ENCODE measurements around the gene IFITM2. TPM values are rescaled to one million over a fixed set of nuclear protein-coding genes. Genes with fewer than 3 reads are reported as not detected.

The IFITM2 gene
- total and polyA plus RNA-seq, 2 of the 4 experiments (the other 2 are of a cell fraction): 31.2 to 564 TPM

- Histone ChIP-seq H3K14ac (replicated peaks; ENCODE audit: low read depth, low read length) (no peak overlapping the region), H3K9me1 (ENCODE audit: insufficient read depth, low read length) (no peaks in the 10 kb centered on the region), H2BK15ac (ENCODE audit: low read depth, low read length) (no peak overlapping the region), H3K18ac (ENCODE audit: low read depth, low read length) (no peak overlapping the region), H3K4me1 (ENCODE audit: control insufficient read depth, insufficient read depth, low read length) (no peaks in the 10 kb centered on the region), H3K9ac (ENCODE audit: low read depth, low read length) (no peak overlapping the region), H4K20me1 (ENCODE audit: insufficient read depth, low read length) (no peaks in the 10 kb centered on the region), H2BK20ac (ENCODE audit: low read depth, low read length) (no peak overlapping the region), H3K23ac (ENCODE audit: low read depth, low read length) (no peak overlapping the region), H4K5ac (ENCODE audit: low read depth, low read length) (no peak overlapping the region), H2AK9ac (replicated peaks; ENCODE audit: low read depth, low read length, poor library complexity) (peak overlapping the region; percentile 11), H4K91ac (ENCODE audit: insufficient read depth, low read depth, low read length) (no peak overlapping the region), H2BK5ac (ENCODE audit: low read depth, low read length, poor library complexity, severe bottlenecking) (no peak overlapping the region), H3K56ac (ENCODE audit: extremely low read depth, insufficient read depth, low read length) (no peak overlapping the region), H3K4ac (ENCODE audit: low read depth, low read length) (no peak overlapping the region), H3K9me3 (ENCODE audit: control insufficient read depth, insufficient read depth, low read length) (0 out of 2 replicates have a peak, but pooled peaks cover 2% of the 10 kb centered on the region), H3K4me3 (ENCODE audit: insufficient read depth, low read depth, low read length) (no peak overlapping the region), H4K8ac (ENCODE audit: low read depth in 2 of 2, low read length in 2 of 2) (no peak overlapping the region), H3K27ac (ENCODE audit: insufficient read depth, low read length) (no peak overlapping the region), H2BK120ac (ENCODE audit: low read depth, low read length) (no peak overlapping the region), H3K27me3 (ENCODE audit: control insufficient read depth, insufficient read depth, low read length) (peaks cover 42% of the 10 kb centered on the region), H2AFZ (replicated peaks; ENCODE audit: low read length, poor library complexity) (no peak overlapping the region), H3K79me1 (ENCODE audit: low read depth in 1 of 2, low read length in 2 of 2) (no peaks in the 10 kb centered on the region), H3K36me3 (ENCODE audit: control insufficient read depth, insufficient read depth, low read length) (no peaks in the 10 kb centered on the region), H3K4me2 (ENCODE audit: low read depth, low read length) (no peak overlapping the region), H2AK5ac (ENCODE audit: low read depth, low read length) (no peak overlapping the region)
- ATAC-seq (ENCODE audit: low read depth) (no peak), DNase-seq (no peak)
- ChIA-PET CTCF (interaction anchor here (0.6 kb wide), 1 partner anchor 70 kb away, joined by 3 read pairs; no protein-coding TSS in a partner anchor), POLR2A (ENCODE audit: unreplicated experiment) (no interaction called here)
- TF ChIP-seq RFX5 (IDR thresholded peaks at IDR 0.05; ENCODE audit: low read depth, low read length): no peak
- TF ChIP-seq CEBPB (IDR thresholded peaks at IDR 0.05; ENCODE audit: low read depth, low read length): no peak
- no peak for TF ChIP-seq MXI1 (IDR thresholded peaks at IDR 0.05; ENCODE audit: borderline replicate concordance, low read depth, low read length)
- TF ChIP-seq FOS (IDR thresholded peaks at IDR 0.05; ENCODE audit: low read depth, low read length): no peak
- no peak for TF ChIP-seq MAFK (IDR thresholded peaks at IDR 0.05; ENCODE audit: low read depth, low read length)
- no peak for TF ChIP-seq RCOR1 (IDR thresholded peaks at IDR 0.05; ENCODE audit: insufficient replicate concordance, low read length)
- TF ChIP-seq RAD21 (IDR thresholded peaks at IDR 0.05; ENCODE audit: low read length): no peak
- TF ChIP-seq CHD1 (IDR thresholded peaks at IDR 0.05; ENCODE audit: low read depth, low read length): no peak
- no peak for TF ChIP-seq BHLHE40 (IDR thresholded peaks at IDR 0.05; ENCODE audit: low read depth, low read length)
- no peak for TF ChIP-seq CTCF (conservative IDR thresholded peaks at IDR 0.05; ENCODE audit: low read depth, low read length)
- BruUV-seq (replicated peaks): no TSS peak
- intact Hi-C loops (cut with micrococcal nuclease): no loop called here
- dilution Hi-C loops (cut with HindIII; ENCODE audit: low sequenced_read_pairs, unreplicated experiment): no loop called here
- in situ Hi-C loops (cut with MboI; ENCODE audit: low sequenced_read_pairs): no loop called here
- WGBS, 2 experiments (ENCODE audit: extremely low coverage in 2 of 2, insufficient read length in 1 of 2): 67% methylated on average over 3 of the region's 18 CpGs; no CpG with 5 or more reads in 1 of the 2 experiments
Measured at GRCh38 chr11:270451-271318, 36.9 kb upstream of the IFITM2 start.

Data from IMR-90 (cell line).